DND-41 (cell line): ENCODE measurements around the gene CEP350.

Source experiments
- ATAC-seq: fragments of 200-7000 bp; cut with Tn5 transposase; 3 replicates; pipeline ENCODE4 v1.9.1; 2021; ENCODE audit warnings: low read depth; ENCODE audit not compliant: insufficient read depth
- DNase-seq: peaks from one replicate; pipeline ENCODE4 v3.0.0-alpha.2; 2020
- H2AFZ ChIP-seq: 2 replicates; pipeline ENCODE4 v1.6.0; 2012; ENCODE audit warnings: low read depth, low read length
- H3K27ac ChIP-seq: 2 replicates; pipeline ENCODE4 v1.5.1; 2012; ENCODE audit warnings: low read length, inconsistent platforms
- H3K27me3 ChIP-seq: fragments of 200-600 bp; sonication (generic); 2 replicates; pipeline ENCODE4 v1.6.0; 2012; ENCODE audit warnings: low read length, mild to moderate bottlenecking, inconsistent platforms; ENCODE audit not compliant: insufficient read depth, poor library complexity
- H3K36me3 ChIP-seq: 2 replicates; pipeline ENCODE4 v1.5.1; 2012; ENCODE audit warnings: low read length, inconsistent platforms; ENCODE audit not compliant: insufficient read depth
- H3K4me1 ChIP-seq: 2 replicates; pipeline ENCODE4 v1.5.1; 2012; ENCODE audit warnings: mild to moderate bottlenecking, low read length; ENCODE audit not compliant: insufficient read depth
- H3K4me2 ChIP-seq: 2 replicates; pipeline ENCODE4 v1.6.0; 2012; ENCODE audit warnings: mild to moderate bottlenecking, moderate library complexity, low read length, inconsistent platforms; ENCODE audit not compliant: insufficient read depth
- H3K4me3 ChIP-seq, 2 experiments: fragments of 200-600 bp in 1 of 2; shearing (Covaris generic) in 1 of 2; 2 replicates each; pipeline ENCODE4 v1.5.1; 2012 to 2016; ENCODE audit warnings: inconsistent platforms in 2 of 2, low read length in 2 of 2, mild to moderate bottlenecking in 2 of 2, low read depth in 1 of 2, moderate library complexity in 1 of 2
- H3K79me2 ChIP-seq: 2 replicates; pipeline ENCODE4 v1.6.0; 2012; ENCODE audit warnings: low read length, inconsistent platforms; ENCODE audit not compliant: insufficient read depth
- H3K9ac ChIP-seq: 2 replicates; pipeline ENCODE4 v1.6.0; 2012; ENCODE audit warnings: low read depth, mild to moderate bottlenecking, inconsistent platforms, low read length, moderate library complexity
- H3K9me3 ChIP-seq: 2 replicates; pipeline ENCODE4 v1.5.1; 2012; ENCODE audit warnings: low read length, moderate library complexity, mild to moderate bottlenecking, inconsistent platforms; ENCODE audit not compliant: insufficient read depth, severe bottlenecking
- H4K20me1 ChIP-seq: 2 replicates; pipeline ENCODE4 v1.6.0; 2012; ENCODE audit warnings: low read length; ENCODE audit not compliant: insufficient read depth
- EZH2 ChIP-seq: IDR thresholded peaks from 3 replicates; pipeline ENCODE4 v1.6.1; 2012; ENCODE audit warnings: borderline replicate concordance, low read depth, mild to moderate bottlenecking, moderate library complexity, low read length, inconsistent platforms; ENCODE audit not compliant: severe bottlenecking
- TF ChIP-seq, protein P1 (sequence below): IDR thresholded peaks from 2 replicates; pipeline ENCODE4 v1.5.1; 2012; ENCODE audit warnings: borderline replicate concordance, low read length, moderate library complexity, mild to moderate bottlenecking; ENCODE audit not compliant: poor library complexity, severe bottlenecking; ENCODE audit errors: extremely low read depth

CEP350 gene

GRCh38 chr1:179966551-179966950, 11.9 kb downstream of the CEP350 start:
- TF ChIP-seq EZH2 = no peak
- TF ChIP-seq, protein P1, sequence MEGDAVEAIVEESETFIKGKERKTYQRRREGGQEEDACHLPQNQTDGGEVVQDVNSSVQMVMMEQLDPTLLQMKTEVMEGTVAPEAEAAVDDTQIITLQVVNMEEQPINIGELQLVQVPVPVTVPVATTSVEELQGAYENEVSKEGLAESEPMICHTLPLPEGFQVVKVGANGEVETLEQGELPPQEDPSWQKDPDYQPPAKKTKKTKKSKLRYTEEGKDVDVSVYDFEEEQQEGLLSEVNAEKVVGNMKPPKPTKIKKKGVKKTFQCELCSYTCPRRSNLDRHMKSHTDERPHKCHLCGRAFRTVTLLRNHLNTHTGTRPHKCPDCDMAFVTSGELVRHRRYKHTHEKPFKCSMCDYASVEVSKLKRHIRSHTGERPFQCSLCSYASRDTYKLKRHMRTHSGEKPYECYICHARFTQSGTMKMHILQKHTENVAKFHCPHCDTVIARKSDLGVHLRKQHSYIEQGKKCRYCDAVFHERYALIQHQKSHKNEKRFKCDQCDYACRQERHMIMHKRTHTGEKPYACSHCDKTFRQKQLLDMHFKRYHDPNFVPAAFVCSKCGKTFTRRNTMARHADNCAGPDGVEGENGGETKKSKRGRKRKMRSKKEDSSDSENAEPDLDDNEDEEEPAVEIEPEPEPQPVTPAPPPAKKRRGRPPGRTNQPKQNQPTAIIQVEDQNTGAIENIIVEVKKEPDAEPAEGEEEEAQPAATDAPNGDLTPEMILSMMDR = no peak
- Histone ChIP-seq H3K4me1 (no peaks in the 10 kb centered on the region), H3K9ac (no peak overlapping the region), H3K36me3 (peaks cover 14% of the 10 kb centered on the region), H3K27ac (no peak overlapping the region), H3K4me3 (no peak overlapping the region), H3K27me3 (no peaks in the 10 kb centered on the region), H2AFZ (no peak overlapping the region), H3K4me2 (no peak overlapping the region), H3K9me3 (peaks cover 11% of the 10 kb centered on the region), H4K20me1 (peaks cover 33% of the 10 kb centered on the region; the same call in 1 of the 2 replicates), H3K79me2 (peaks cover 99% of the 10 kb centered on the region)
- ATAC-seq (no peak), DNase-seq (no peak)

GRCh38 chr1:179968284-179968993, 13.8 kb downstream of the CEP350 start:
- Histone ChIP-seq H3K27me3 (no peaks in the 10 kb centered on the region), H3K9ac (no peak overlapping the region), H3K36me3 (peaks cover 11% of the 10 kb centered on the region), H3K79me2 (peaks cover 97% of the 10 kb centered on the region), H3K4me3 (no peak overlapping the region), H4K20me1 (peaks cover 31% of the 10 kb centered on the region; the same call in 1 of the 2 replicates), H3K27ac (no peak overlapping the region), H3K4me1 (no peaks in the 10 kb centered on the region), H3K4me2 (no peak overlapping the region), H3K9me3 (peaks cover 11% of the 10 kb centered on the region), H2AFZ (no peak overlapping the region)
- ATAC-seq = no peak
- no peak for DNase-seq
- no peak for TF ChIP-seq EZH2
- TF ChIP-seq, protein P1 = no peak

- Histone ChIP-seq H3K9me3 (peaks cover 11% of the 10 kb centered on the region), H3K4me1 (no peaks in the 10 kb centered on the region), H3K36me3 (peaks cover 11% of the 10 kb centered on the region), H3K27ac (no peak overlapping the region), H3K4me2 (no peak overlapping the region), H3K9ac (no peak overlapping the region), H3K27me3 (no peaks in the 10 kb centered on the region), H2AFZ (no peak overlapping the region), H3K4me3 (no peak overlapping the region), H4K20me1 (peaks cover 31% of the 10 kb centered on the region; the same call in 1 of the 2 replicates), H3K79me2 (peaks cover 97% of the 10 kb centered on the region)
- DNase-seq (no peak), ATAC-seq (peak; percentile 24; the same call in 1 of the 3 replicates)
- TF ChIP-seq, protein P1 = no peak
- no peak for TF ChIP-seq EZH2
Observed at GRCh38 chr1:179968994-179969919, 14.6 kb downstream of the CEP350 start.
